DND-41 (cell line): Measurements from ENCODE around the gene FLRT2.

ENCODE experiments used
- ATAC-seq: fragments of 200-7000 bp; cut with Tn5 transposase; 3 replicates; pipeline ENCODE4 v1.9.1; 2021; ENCODE audit warnings: low read depth; ENCODE audit not compliant: insufficient read depth
- DNase-seq: peaks from one replicate; pipeline ENCODE4 v3.0.0-alpha.2; 2020
- H2AFZ ChIP-seq: 2 replicates; pipeline ENCODE4 v1.6.0; 2012; ENCODE audit warnings: low read depth, low read length
- H3K27ac ChIP-seq: 2 replicates; pipeline ENCODE4 v1.5.1; 2012; ENCODE audit warnings: low read length, inconsistent platforms
- H3K27me3 ChIP-seq: fragments of 200-600 bp; sonication (generic); 2 replicates; pipeline ENCODE4 v1.6.0; 2012; ENCODE audit warnings: low read length, mild to moderate bottlenecking, inconsistent platforms; ENCODE audit not compliant: insufficient read depth, poor library complexity
- H3K36me3 ChIP-seq: 2 replicates; pipeline ENCODE4 v1.5.1; 2012; ENCODE audit warnings: low read length, inconsistent platforms; ENCODE audit not compliant: insufficient read depth
- H3K4me1 ChIP-seq: 2 replicates; pipeline ENCODE4 v1.5.1; 2012; ENCODE audit warnings: mild to moderate bottlenecking, low read length; ENCODE audit not compliant: insufficient read depth
- H3K4me2 ChIP-seq: 2 replicates; pipeline ENCODE4 v1.6.0; 2012; ENCODE audit warnings: mild to moderate bottlenecking, moderate library complexity, low read length, inconsistent platforms; ENCODE audit not compliant: insufficient read depth
- H3K4me3 ChIP-seq, 2 experiments: fragments of 200-600 bp in 1 of 2; shearing (Covaris generic) in 1 of 2; 2 replicates each; pipeline ENCODE4 v1.5.1; 2012 to 2016; ENCODE audit warnings: inconsistent platforms in 2 of 2, low read length in 2 of 2, mild to moderate bottlenecking in 2 of 2, low read depth in 1 of 2, moderate library complexity in 1 of 2
- H3K79me2 ChIP-seq: 2 replicates; pipeline ENCODE4 v1.6.0; 2012; ENCODE audit warnings: low read length, inconsistent platforms; ENCODE audit not compliant: insufficient read depth
- H3K9ac ChIP-seq: 2 replicates; pipeline ENCODE4 v1.6.0; 2012; ENCODE audit warnings: low read depth, mild to moderate bottlenecking, inconsistent platforms, low read length, moderate library complexity
- H3K9me3 ChIP-seq: 2 replicates; pipeline ENCODE4 v1.5.1; 2012; ENCODE audit warnings: low read length, moderate library complexity, mild to moderate bottlenecking, inconsistent platforms; ENCODE audit not compliant: insufficient read depth, severe bottlenecking
- H4K20me1 ChIP-seq: 2 replicates; pipeline ENCODE4 v1.6.0; 2012; ENCODE audit warnings: low read length; ENCODE audit not compliant: insufficient read depth
- EZH2 ChIP-seq: IDR thresholded peaks from 3 replicates; pipeline ENCODE4 v1.6.1; 2012; ENCODE audit warnings: borderline replicate concordance, low read depth, mild to moderate bottlenecking, moderate library complexity, low read length, inconsistent platforms; ENCODE audit not compliant: severe bottlenecking
- TF ChIP-seq, protein P1 (sequence below): IDR thresholded peaks from 2 replicates; pipeline ENCODE4 v1.5.1; 2012; ENCODE audit warnings: borderline replicate concordance, low read length, moderate library complexity, mild to moderate bottlenecking; ENCODE audit not compliant: poor library complexity, severe bottlenecking; ENCODE audit errors: extremely low read depth

Gene FLRT2

DNA sequence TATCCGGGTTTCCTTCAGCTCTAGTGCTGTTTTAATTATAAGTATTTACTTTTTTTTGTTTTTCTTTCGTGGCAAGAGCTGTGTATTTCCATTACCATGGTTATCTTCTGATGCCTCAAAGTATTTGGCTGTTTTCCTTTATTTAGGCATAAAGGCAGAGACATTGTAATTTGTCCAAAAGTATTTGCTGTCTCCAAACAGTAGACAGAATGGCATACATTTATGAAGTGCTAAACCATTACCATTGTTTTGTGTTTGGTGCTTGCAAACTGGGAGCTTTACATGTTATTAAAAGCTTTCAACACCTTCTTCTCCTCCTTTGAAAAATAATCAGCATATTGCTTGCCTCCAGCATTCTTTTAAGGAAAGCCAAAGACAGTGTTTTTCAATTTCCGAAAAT lies 46.3 kb downstream of the FLRT2 start:
- H2AFZ ChIP-seq = no peak overlapping the region
- no peak for DNase-seq
- no peak for ATAC-seq
- no peaks in the 10 kb centered on the region for H3K79me2 ChIP-seq
- H4K20me1 ChIP-seq = no peaks in the 10 kb centered on the region
- H3K27me3 ChIP-seq = no peaks in the 10 kb centered on the region
- no peak for TF ChIP-seq EZH2
- TF ChIP-seq, protein P1, sequence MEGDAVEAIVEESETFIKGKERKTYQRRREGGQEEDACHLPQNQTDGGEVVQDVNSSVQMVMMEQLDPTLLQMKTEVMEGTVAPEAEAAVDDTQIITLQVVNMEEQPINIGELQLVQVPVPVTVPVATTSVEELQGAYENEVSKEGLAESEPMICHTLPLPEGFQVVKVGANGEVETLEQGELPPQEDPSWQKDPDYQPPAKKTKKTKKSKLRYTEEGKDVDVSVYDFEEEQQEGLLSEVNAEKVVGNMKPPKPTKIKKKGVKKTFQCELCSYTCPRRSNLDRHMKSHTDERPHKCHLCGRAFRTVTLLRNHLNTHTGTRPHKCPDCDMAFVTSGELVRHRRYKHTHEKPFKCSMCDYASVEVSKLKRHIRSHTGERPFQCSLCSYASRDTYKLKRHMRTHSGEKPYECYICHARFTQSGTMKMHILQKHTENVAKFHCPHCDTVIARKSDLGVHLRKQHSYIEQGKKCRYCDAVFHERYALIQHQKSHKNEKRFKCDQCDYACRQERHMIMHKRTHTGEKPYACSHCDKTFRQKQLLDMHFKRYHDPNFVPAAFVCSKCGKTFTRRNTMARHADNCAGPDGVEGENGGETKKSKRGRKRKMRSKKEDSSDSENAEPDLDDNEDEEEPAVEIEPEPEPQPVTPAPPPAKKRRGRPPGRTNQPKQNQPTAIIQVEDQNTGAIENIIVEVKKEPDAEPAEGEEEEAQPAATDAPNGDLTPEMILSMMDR = no peak
- no peaks in the 10 kb centered on the region for H3K9me3 ChIP-seq
- H3K4me3 ChIP-seq = no peak overlapping the region
- H3K27ac ChIP-seq = no peak overlapping the region
- H3K4me1 ChIP-seq = no peaks in the 10 kb centered on the region
- no peak overlapping the region for H3K9ac ChIP-seq
- H3K36me3 ChIP-seq = no peaks in the 10 kb centered on the region
- no peak overlapping the region for H3K4me2 ChIP-seq

DNA sequence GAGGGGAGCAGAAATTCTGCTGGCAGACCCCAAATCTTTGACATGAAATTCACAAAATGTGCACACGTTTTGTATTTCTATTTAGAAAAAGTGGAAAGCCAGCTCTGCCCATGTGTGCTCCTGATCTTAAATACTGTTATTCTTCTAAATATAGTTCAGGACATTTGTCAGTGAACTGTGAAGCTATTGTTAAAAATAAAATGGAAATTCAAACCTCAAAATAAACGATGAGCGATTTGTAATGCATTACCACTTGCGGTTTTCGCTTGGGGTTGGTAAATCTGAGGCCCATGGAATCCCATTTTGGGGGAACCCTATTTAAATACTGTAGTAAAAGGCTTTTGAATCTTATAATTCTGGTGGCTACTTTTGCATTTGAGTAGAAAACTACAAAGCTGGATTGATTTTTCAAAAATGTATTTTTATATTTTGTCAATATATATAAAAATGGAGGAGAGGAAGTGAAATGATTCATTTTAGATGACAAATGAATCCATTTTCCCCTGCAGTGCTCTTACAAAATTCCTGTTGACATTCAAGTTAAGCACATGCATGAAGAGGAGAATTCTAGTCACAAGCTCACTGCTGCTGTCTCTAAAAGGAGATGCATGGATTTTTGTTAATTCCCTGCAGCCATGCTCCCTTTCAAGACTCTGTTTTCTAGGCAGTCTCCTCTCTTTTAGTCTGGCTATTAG lies 47.1 kb downstream of the FLRT2 start:
- no peaks in the 10 kb centered on the region for H3K4me1 ChIP-seq

DNA sequence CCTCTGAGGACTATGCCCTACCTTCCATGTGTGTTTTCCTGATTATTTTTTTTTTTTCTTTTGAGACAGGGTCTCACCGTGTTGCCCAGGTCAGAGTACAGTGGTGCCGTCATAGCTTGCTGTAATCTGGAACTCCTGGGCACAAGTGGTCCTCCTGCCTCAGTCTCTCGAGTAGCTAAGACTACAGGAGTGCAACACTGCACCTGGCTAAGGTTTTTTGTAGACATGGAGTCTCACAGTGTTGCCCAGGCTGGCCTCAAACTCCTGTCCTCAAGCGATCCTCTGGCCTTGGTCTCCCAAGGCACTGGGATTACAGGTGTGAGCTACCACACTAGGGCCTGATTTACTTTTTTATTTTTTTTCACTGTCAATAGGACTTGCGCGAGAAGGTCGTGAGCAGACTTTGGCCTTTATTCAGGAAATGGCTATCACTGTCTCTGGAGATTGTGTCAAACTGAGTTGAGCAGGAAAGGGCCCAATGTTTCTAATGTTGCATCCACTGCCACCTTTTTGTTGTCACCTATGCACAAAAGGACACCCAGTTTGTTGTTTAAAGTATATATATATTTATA lies 47.7 kb downstream of the FLRT2 start:
- Histone ChIP-seq H3K4me1 (no peaks in the 10 kb centered on the region), H3K27me3 (no peaks in the 10 kb centered on the region), H3K27ac (no peak overlapping the region), H3K9me3 (no peaks in the 10 kb centered on the region), H4K20me1 (no peaks in the 10 kb centered on the region), H3K79me2 (no peaks in the 10 kb centered on the region), H3K9ac (no peak overlapping the region), H3K4me3 (no peak overlapping the region), H3K4me2 (no peak overlapping the region), H3K36me3 (no peaks in the 10 kb centered on the region), H2AFZ (no peak overlapping the region)
- TF ChIP-seq, protein P1 = no peak
- TF ChIP-seq EZH2 = no peak
- ATAC-seq = no peak
- no peak for DNase-seq

More for the DNA sequence above, 47.1 kb downstream of the FLRT2 start:
- Histone ChIP-seq H4K20me1 (no peaks in the 10 kb centered on the region), H3K9me3 (no peaks in the 10 kb centered on the region), H3K9ac (no peak overlapping the region), H3K79me2 (no peaks in the 10 kb centered on the region), H3K27ac (no peak overlapping the region), H3K4me2 (no peak overlapping the region), H3K27me3 (no peaks in the 10 kb centered on the region), H2AFZ (no peak overlapping the region), H3K36me3 (no peaks in the 10 kb centered on the region), H3K4me3 (no peak overlapping the region)
- DNase-seq (no peak), ATAC-seq (no peak)
- TF ChIP-seq, protein P1 = no peak
- no peak for TF ChIP-seq EZH2
